A673 (cell line): ENCODE results near the gene VSTM2A. TPM values are rescaled to one million over a fixed set of nuclear protein-coding genes. Genes with fewer than 3 reads are reported as not detected.

ENCODE experiments used
- BruUV-seq: library from RNA; stranded (reverse); fragments of 400-500 nt; replicated peaks from 2 replicates; lab custom pipeline; 2021; lab: Mats Ljungman, UMichigan
- CTCF ChIA-PET: fragments of 300-600 bp; sonication (Branson Sonifier 250); formaldehyde crosslinking; loops from one replicate; lab custom pipeline; 2022; ENCODE audit warnings: antibody characterized with exemption; lab: Charles Lee
- POLR2A ChIA-PET: fragments of 300-600 bp; sonication (Branson Sonifier 250); formaldehyde crosslinking; loops from one replicate; lab custom pipeline; 2022; ENCODE audit warnings: antibody characterized with exemption; ENCODE audit not compliant: low non-redundant PET; lab: Charles Lee
- DNase-seq: peaks from one replicate; pipeline ENCODE4 v3.0.0-alpha.2; 2015; ENCODE audit warnings: low spot score
- H3K27ac ChIP-seq: fragments of 200-600 bp; sonication (generic); 2 replicates; pipeline ENCODE4 v1.5.1; 2016; ENCODE audit warnings: mixed run types, low read depth, mild to moderate bottlenecking, mixed read lengths, antibody characterized with exemption, low read length; ENCODE audit not compliant: poor library complexity, severe bottlenecking
- H3K27me3 ChIP-seq: fragments of 200-600 bp; sonication (generic); replicated peaks from 2 replicates; pipeline ENCODE4 v1.6.1; 2017; ENCODE audit warnings: mixed run types, low read depth, mild to moderate bottlenecking, mixed read lengths, antibody characterized with exemption, low read length; ENCODE audit not compliant: insufficient read depth, poor library complexity
- H3K36me3 ChIP-seq: fragments of 200-600 bp; sonication (generic); 2 replicates; pipeline ENCODE4 v1.6.1; 2016; ENCODE audit warnings: mixed run types, mild to moderate bottlenecking, mixed read lengths, antibody characterized with exemption, low read length; ENCODE audit not compliant: insufficient read depth, poor library complexity, severe bottlenecking
- H3K4me1 ChIP-seq: fragments of 200-600 bp; sonication (generic); 2 replicates; pipeline ENCODE4 v1.6.1; 2017; ENCODE audit warnings: mixed run types, mild to moderate bottlenecking, mixed read lengths, antibody characterized with exemption, low read length; ENCODE audit not compliant: insufficient read depth, poor library complexity, severe bottlenecking
- H3K4me3 ChIP-seq: fragments of 200-600 bp; sonication (generic); 2 replicates; pipeline ENCODE4 v1.5.1; 2016; ENCODE audit warnings: low read depth, mixed run types, mild to moderate bottlenecking, mixed read lengths, low read length; ENCODE audit not compliant: poor library complexity, severe bottlenecking
- H3K9me3 ChIP-seq: fragments of 200-600 bp; sonication (generic); 2 replicates; pipeline ENCODE4 v1.6.1; 2016; ENCODE audit warnings: mixed run types, low read depth, mild to moderate bottlenecking, mixed read lengths, antibody characterized with exemption, low read length; ENCODE audit not compliant: poor library complexity, severe bottlenecking
- EZH2 ChIP-seq: fragments of 200-600 bp; sonication (generic); IDR thresholded peaks from 2 replicates; pipeline ENCODE4 v1.6.1; 2017; ENCODE audit warnings: borderline replicate concordance, low read depth, mild to moderate bottlenecking, mixed read lengths, antibody characterized with exemption, low read length; ENCODE audit not compliant: poor library complexity, severe bottlenecking
- intact Hi-C: fragments of 100-400 bp; cut with micrococcal nuclease; formaldehyde crosslinking; loops from one replicate; pipeline ENCODE4 v1.10.0; 2022; ENCODE audit not compliant: unreplicated experiment
- total RNA-seq: library from RNA; stranded (reverse); gene quantifications from 2 replicates; pipeline ENCODE4 v1.2.3, GENCODE V29; 2021
- TF ChIP-seq, protein P1 (sequence below): fragments of 300-800, 200-600 bp; sonication (generic); conservative IDR thresholded peaks from 2 replicates; pipeline ENCODE4 v1.5.1; 2017; ENCODE audit warnings: low read depth, mild to moderate bottlenecking, antibody characterized with exemption, low read length, moderate library complexity, mixed read lengths

The VSTM2A gene
- total RNA-seq, 1 experiment from 2014 or later: not detected

DNA sequence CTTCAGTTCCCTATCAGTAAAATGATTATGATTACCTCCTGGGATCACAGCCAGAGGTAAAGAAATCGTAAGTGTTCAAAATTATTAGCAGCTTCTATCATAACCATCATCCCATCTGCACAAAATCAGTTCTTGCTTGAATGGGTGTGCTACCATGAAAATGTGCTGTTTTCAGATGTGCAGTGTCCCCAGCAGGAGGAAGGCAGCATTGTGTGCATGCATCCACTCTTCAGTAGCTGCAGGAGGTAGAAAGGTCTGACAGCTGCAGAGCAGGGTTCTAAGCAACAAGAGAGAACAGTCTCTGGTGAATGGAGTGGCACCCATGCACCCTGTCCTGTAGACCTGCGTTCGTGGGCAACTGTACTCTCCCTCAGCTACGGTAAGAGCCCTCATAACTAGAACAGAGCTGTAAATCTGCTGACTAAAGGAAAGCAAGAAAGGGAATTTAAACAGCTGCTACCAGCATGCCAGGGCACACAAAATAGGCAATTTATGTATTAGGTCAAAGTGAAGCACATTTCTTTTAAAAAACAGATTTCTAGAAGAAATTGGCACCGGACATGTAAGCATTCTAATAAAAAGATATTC lies 21.2 kb downstream of the VSTM2A start:
- DNase-seq: no peak
- TF ChIP-seq, protein P1, sequence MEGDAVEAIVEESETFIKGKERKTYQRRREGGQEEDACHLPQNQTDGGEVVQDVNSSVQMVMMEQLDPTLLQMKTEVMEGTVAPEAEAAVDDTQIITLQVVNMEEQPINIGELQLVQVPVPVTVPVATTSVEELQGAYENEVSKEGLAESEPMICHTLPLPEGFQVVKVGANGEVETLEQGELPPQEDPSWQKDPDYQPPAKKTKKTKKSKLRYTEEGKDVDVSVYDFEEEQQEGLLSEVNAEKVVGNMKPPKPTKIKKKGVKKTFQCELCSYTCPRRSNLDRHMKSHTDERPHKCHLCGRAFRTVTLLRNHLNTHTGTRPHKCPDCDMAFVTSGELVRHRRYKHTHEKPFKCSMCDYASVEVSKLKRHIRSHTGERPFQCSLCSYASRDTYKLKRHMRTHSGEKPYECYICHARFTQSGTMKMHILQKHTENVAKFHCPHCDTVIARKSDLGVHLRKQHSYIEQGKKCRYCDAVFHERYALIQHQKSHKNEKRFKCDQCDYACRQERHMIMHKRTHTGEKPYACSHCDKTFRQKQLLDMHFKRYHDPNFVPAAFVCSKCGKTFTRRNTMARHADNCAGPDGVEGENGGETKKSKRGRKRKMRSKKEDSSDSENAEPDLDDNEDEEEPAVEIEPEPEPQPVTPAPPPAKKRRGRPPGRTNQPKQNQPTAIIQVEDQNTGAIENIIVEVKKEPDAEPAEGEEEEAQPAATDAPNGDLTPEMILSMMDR: no peak
- no peak for TF ChIP-seq EZH2
- no peaks in the 10 kb centered on the region for H3K27me3 ChIP-seq
- POLR2A ChIA-PET: no interaction called here
- intact Hi-C loops: no loop called here
- H3K4me1 ChIP-seq: no peaks in the 10 kb centered on the region
- BruUV-seq: no TSS peak
- H3K9me3 ChIP-seq: peaks cover 4% of the 10 kb centered on the region
- no peak overlapping the region for H3K27ac ChIP-seq
- CTCF ChIA-PET: no interaction called here
- no peak overlapping the region for H3K4me3 ChIP-seq
- H3K36me3 ChIP-seq: no peaks in the 10 kb centered on the region

- Histone ChIP-seq H3K27ac (no peak overlapping the region), H3K27me3 (no peaks in the 10 kb centered on the region), H3K36me3 (no peaks in the 10 kb centered on the region), H3K4me1 (no peaks in the 10 kb centered on the region), H3K9me3 (peaks cover 4% of the 10 kb centered on the region), H3K4me3 (no peak overlapping the region)
- DNase-seq: no peak
- ChIA-PET POLR2A (no interaction called here), CTCF (no interaction called here)
- BruUV-seq: no TSS peak
- TF ChIP-seq, protein P1: no peak
- intact Hi-C loops: no loop called here
Observed at GRCh38 chr7:54565432-54565831, 23.3 kb downstream of the VSTM2A start.

- H3K4me1 ChIP-seq: no peaks in the 10 kb centered on the region
- no peak overlapping the region for H3K27ac ChIP-seq
- no peak for TF ChIP-seq EZH2
- TF ChIP-seq, protein P1: no peak
- no peak overlapping the region for H3K4me3 ChIP-seq
- peaks cover 22% of the 10 kb centered on the region for H3K9me3 ChIP-seq
- no peak for DNase-seq
- H3K36me3 ChIP-seq: no peaks in the 10 kb centered on the region
- POLR2A ChIA-PET: no interaction called here
- intact Hi-C loops: no loop called here
- no TSS peak for BruUV-seq
- CTCF ChIA-PET: no interaction called here
- H3K27me3 ChIP-seq: no peaks in the 10 kb centered on the region
Observed at GRCh38 chr7:54581511-54581910, 39.3 kb downstream of the VSTM2A start.
